OCI-LY7 (cell line): ENCODE results near the gene CNN2.

Source experiments
- CTCF ChIP-seq: fragments of 200-600 bp; sonication (generic); conservative IDR thresholded peaks from 2 replicates; pipeline ENCODE4 v1.5.1; 2014; ENCODE audit warnings: mild to moderate bottlenecking, antibody characterized with exemption, low read length, moderate library complexity, mixed read lengths
- EZH2phosphoT487 ChIP-seq: fragments of 200-600 bp; sonication (generic); IDR thresholded peaks from 2 replicates; pipeline ENCODE4 v1.6.1; 2018; ENCODE audit warnings: low read depth, borderline replicate concordance, mild to moderate bottlenecking, mixed run types, antibody characterized with exemption, low read length, moderate library complexity, mixed read lengths

GRCh38 chr19:1076046-1076386 lies 49.6 kb downstream of the CNN2 start:
- TF ChIP-seq CTCF: no peak
- TF ChIP-seq EZH2phosphoT487: no peak
